ENCODE results near the gene ACSF2. TPM values are rescaled to one million over a fixed set of nuclear protein-coding genes. Genes with fewer than 3 reads are reported as not detected.
A peak's percentile ranks its signal among the peaks of the same experiment; 100 is the strongest.

ACSF2 gene
- total RNA-seq, 3 donors from 2014 or later: 3.7 to 4.3 (median 4.3) TPM

GRCh38 chr17:50479522-50480141, 53.6 kb downstream of the ACSF2 start:
- H3K27me3 Mint-ChIP-seq (ENCODE audit: low read depth): peaks cover 4% of the 10 kb centered on the region
- peaks cover 13% of the 10 kb centered on the region for H3K36me3 Mint-ChIP-seq (ENCODE audit: insufficient read depth)
- peak; percentile 52 to 58 for ATAC-seq
- no peaks in the 10 kb centered on the region for H3K9me3 Mint-ChIP-seq
- H3K4me3 Mint-ChIP-seq: peak overlapping the region; percentile 90
- DNase-seq: peak; percentile 54
- peaks cover 26% of the 10 kb centered on the region for H3K4me1 Mint-ChIP-seq (ENCODE audit: low read depth)

- DNase-seq (no peak), ATAC-seq (no peak)
- Mint-ChIP-seq H3K36me3 (ENCODE audit: insufficient read depth) (peaks cover 16% of the 10 kb centered on the region), H3K9me3 (no peaks in the 10 kb centered on the region), H3K4me1 (ENCODE audit: low read depth) (peaks cover 26% of the 10 kb centered on the region), H3K4me3 (peak overlapping the region; percentile 90), H3K27me3 (ENCODE audit: low read depth) (peaks cover 4% of the 10 kb centered on the region)
These were observed 54.2 kb downstream of the ACSF2 start for GRCh38 chr17:50480142-50480764.

- Mint-ChIP-seq H3K4me1 (ENCODE audit: low read depth) (peaks cover 26% of the 10 kb centered on the region), H3K27me3 (ENCODE audit: low read depth) (peaks cover 4% of the 10 kb centered on the region), H3K4me3 (no peak overlapping the region), H3K9me3 (no peaks in the 10 kb centered on the region), H3K36me3 (ENCODE audit: insufficient read depth) (peaks cover 22% of the 10 kb centered on the region)
- ATAC-seq: no peak
- DNase-seq: no peak
These were observed 55.0 kb downstream of the ACSF2 start for GRCh38 chr17:50480854-50481490.

- H3K36me3 Mint-ChIP-seq (ENCODE audit: insufficient read depth): peaks cover 23% of the 10 kb centered on the region
- no peak overlapping the region for H3K4me3 Mint-ChIP-seq
- no peaks in the 10 kb centered on the region for H3K9me3 Mint-ChIP-seq
- DNase-seq (no peak), ATAC-seq (no peak)
- H3K4me1 Mint-ChIP-seq (ENCODE audit: low read depth): peaks cover 26% of the 10 kb centered on the region
- no peaks in the 10 kb centered on the region for H3K27me3 Mint-ChIP-seq (ENCODE audit: low read depth)
These were observed 55.6 kb downstream of the ACSF2 start for GRCh38 chr17:50481648-50482047.

GRCh38 chr17:50482110-50482509, 56.1 kb downstream of the ACSF2 start:
- no peaks in the 10 kb centered on the region for H3K9me3 Mint-ChIP-seq
- no peaks in the 10 kb centered on the region for H3K27me3 Mint-ChIP-seq (ENCODE audit: low read depth)

GRCh38 chr17:50482516-50482915, 56.5 kb downstream of the ACSF2 start:
- Mint-ChIP-seq H3K4me1 (ENCODE audit: low read depth) (peaks cover 26% of the 10 kb centered on the region), H3K4me3 (no peak overlapping the region), H3K36me3 (ENCODE audit: insufficient read depth) (peaks cover 23% of the 10 kb centered on the region), H3K27me3 (ENCODE audit: low read depth) (no peaks in the 10 kb centered on the region), H3K9me3 (no peaks in the 10 kb centered on the region)
- DNase-seq: peak; percentile 55
- ATAC-seq: peak; percentile 14 to 22

More at GRCh38 chr17:50482110-50482509, 56.1 kb downstream of the ACSF2 start:
- H3K36me3 Mint-ChIP-seq (ENCODE audit: insufficient read depth): peaks cover 23% of the 10 kb centered on the region
- ATAC-seq: no peak
- no peak overlapping the region for H3K4me3 Mint-ChIP-seq
- no peak for DNase-seq
- H3K4me1 Mint-ChIP-seq (ENCODE audit: low read depth): peaks cover 26% of the 10 kb centered on the region

GRCh38 chr17:50483266-50483665, 57.2 kb downstream of the ACSF2 start:
- ATAC-seq: no peak
- Mint-ChIP-seq H3K27me3 (ENCODE audit: low read depth) (no peaks in the 10 kb centered on the region), H3K36me3 (ENCODE audit: insufficient read depth) (peaks cover 23% of the 10 kb centered on the region), H3K4me1 (ENCODE audit: low read depth) (peaks cover 22% of the 10 kb centered on the region), H3K9me3 (no peaks in the 10 kb centered on the region), H3K4me3 (no peak overlapping the region)
- no peak for DNase-seq

- Mint-ChIP-seq H3K4me3 (no peak overlapping the region), H3K4me1 (ENCODE audit: low read depth) (peaks cover 16% of the 10 kb centered on the region), H3K27me3 (ENCODE audit: low read depth) (no peaks in the 10 kb centered on the region), H3K9me3 (no peaks in the 10 kb centered on the region), H3K36me3 (ENCODE audit: insufficient read depth) (peaks cover 23% of the 10 kb centered on the region)
- ATAC-seq: no peak
- no peak for DNase-seq
These were observed 58.6 kb downstream of the ACSF2 start for GRCh38 chr17:50484386-50485155.

- Mint-ChIP-seq H3K9me3 (no peaks in the 10 kb centered on the region), H3K4me1 (ENCODE audit: low read depth) (peaks cover 2% of the 10 kb centered on the region), H3K27me3 (ENCODE audit: low read depth) (no peaks in the 10 kb centered on the region), H3K36me3 (ENCODE audit: insufficient read depth) (peaks cover 25% of the 10 kb centered on the region), H3K4me3 (no peak overlapping the region)
- ATAC-seq: peak; percentile 73 to 76
- DNase-seq: no peak
These were observed 61.4 kb downstream of the ACSF2 start for GRCh38 chr17:50487213-50488096.

- DNase-seq (no peak), ATAC-seq (no peak)
- Mint-ChIP-seq H3K27me3 (ENCODE audit: low read depth) (no peaks in the 10 kb centered on the region), H3K4me3 (no peak overlapping the region), H3K9me3 (no peaks in the 10 kb centered on the region), H3K4me1 (ENCODE audit: low read depth) (no peaks in the 10 kb centered on the region), H3K36me3 (ENCODE audit: insufficient read depth) (peaks cover 15% of the 10 kb centered on the region)
These were observed 62.9 kb downstream of the ACSF2 start for GRCh38 chr17:50488880-50489279.

- Mint-ChIP-seq H3K9me3 (no peaks in the 10 kb centered on the region), H3K27me3 (ENCODE audit: low read depth) (no peaks in the 10 kb centered on the region), H3K4me3 (no peak overlapping the region), H3K36me3 (ENCODE audit: insufficient read depth) (peaks cover 2% of the 10 kb centered on the region), H3K4me1 (ENCODE audit: low read depth) (no peaks in the 10 kb centered on the region)
- DNase-seq: no peak
- no peak for ATAC-seq
These were observed 65.5 kb downstream of the ACSF2 start for GRCh38 chr17:50491505-50491904.

GRCh38 chr17:50492214-50492613, 66.2 kb downstream of the ACSF2 start:
- H3K4me1 Mint-ChIP-seq (ENCODE audit: low read depth): no peaks in the 10 kb centered on the region
- H3K4me3 Mint-ChIP-seq: no peak overlapping the region
- H3K9me3 Mint-ChIP-seq: no peaks in the 10 kb centered on the region
- no peaks in the 10 kb centered on the region for H3K27me3 Mint-ChIP-seq (ENCODE audit: low read depth)
- DNase-seq (no peak), ATAC-seq (no peak)
- H3K36me3 Mint-ChIP-seq (ENCODE audit: insufficient read depth): peaks cover 2% of the 10 kb centered on the region

- H3K4me3 Mint-ChIP-seq: no peak overlapping the region
- no peaks in the 10 kb centered on the region for H3K4me1 Mint-ChIP-seq (ENCODE audit: low read depth)
- H3K36me3 Mint-ChIP-seq (ENCODE audit: insufficient read depth): peaks cover 2% of the 10 kb centered on the region
- H3K9me3 Mint-ChIP-seq: no peaks in the 10 kb centered on the region
- peaks cover 2% of the 10 kb centered on the region for H3K27me3 Mint-ChIP-seq (ENCODE audit: low read depth)
- DNase-seq (no peak), ATAC-seq (no peak)
These were observed 67.7 kb downstream of the ACSF2 start for GRCh38 chr17:50493744-50494143.
